ENCODE results near the gene BRDT. TPM values are rescaled to one million over a fixed set of nuclear protein-coding genes. Genes with fewer than 3 reads are reported as not detected.

Gene BRDT
- total RNA-seq, 1 donor from 2014 or later: not detected

GRCh38 chr1:92030656-92031107 lies 81.5 kb downstream of the BRDT start:
- Histone ChIP-seq H3K27me3 (peaks cover 17% of the 10 kb centered on the region), H3K27ac (peak overlapping the region; percentile 1), H3K4me1 (peaks cover 6% of the 10 kb centered on the region), H3K36me3 (no peaks in the 10 kb centered on the region), H3K9me3 (no peaks in the 10 kb centered on the region), H3K4me3 (no peak overlapping the region)
- intact Hi-C loops (cut with DNase I): no loop called here
- ATAC-seq: no peak
- no peak for TF ChIP-seq CTCF (IDR thresholded peaks at IDR 0.05)
- DNase-seq: no peak

- Histone ChIP-seq H3K9me3 (no peaks in the 10 kb centered on the region), H3K27ac (peak overlapping the region; percentile 1), H3K4me1 (peaks cover 6% of the 10 kb centered on the region), H3K27me3 (peaks cover 17% of the 10 kb centered on the region), H3K36me3 (no peaks in the 10 kb centered on the region), H3K4me3 (no peak overlapping the region)
- ATAC-seq: no peak
- intact Hi-C loops (cut with DNase I): no loop called here
- DNase-seq: no peak
- no peak for TF ChIP-seq CTCF (IDR thresholded peaks at IDR 0.05)
Observed at GRCh38 chr1:92031281-92032110, 82.3 kb downstream of the BRDT start.

- Histone ChIP-seq H3K4me1 (no peaks in the 10 kb centered on the region), H3K36me3 (no peaks in the 10 kb centered on the region), H3K4me3 (no peak overlapping the region), H3K27ac (no peak overlapping the region), H3K9me3 (no peaks in the 10 kb centered on the region), H3K27me3 (no peaks in the 10 kb centered on the region)
- TF ChIP-seq CTCF (IDR thresholded peaks at IDR 0.05): no peak
- DNase-seq (no peak), ATAC-seq (no peak)
- intact Hi-C loops (cut with DNase I): no loop called here
Observed at GRCh38 chr1:92037400-92037799, 88.2 kb downstream of the BRDT start.

- DNase-seq: no peak
- intact Hi-C loops (cut with DNase I): no loop called here
- no peaks in the 10 kb centered on the region for H3K4me1 ChIP-seq
- no peak overlapping the region for H3K4me3 ChIP-seq
- no peak for TF ChIP-seq CTCF (IDR thresholded peaks at IDR 0.05)
- no peak overlapping the region for H3K27ac ChIP-seq
- no peaks in the 10 kb centered on the region for H3K27me3 ChIP-seq
- no peak for ATAC-seq
- H3K9me3 ChIP-seq: no peaks in the 10 kb centered on the region
- H3K36me3 ChIP-seq: no peaks in the 10 kb centered on the region
Observed at GRCh38 chr1:92038695-92039346, 89.6 kb downstream of the BRDT start.

GRCh38 chr1:92040971-92041370 lies 91.8 kb downstream of the BRDT start:
- intact Hi-C loops (cut with DNase I): no loop called here
- H3K27me3 ChIP-seq: no peaks in the 10 kb centered on the region
- no peak for ATAC-seq
- H3K4me3 ChIP-seq: no peak overlapping the region
- H3K9me3 ChIP-seq: no peaks in the 10 kb centered on the region
- DNase-seq: no peak
- H3K27ac ChIP-seq: no peak overlapping the region
- TF ChIP-seq CTCF (IDR thresholded peaks at IDR 0.05): no peak
- no peaks in the 10 kb centered on the region for H3K36me3 ChIP-seq
- H3K4me1 ChIP-seq: no peaks in the 10 kb centered on the region

Measured in upper lobe of right lung (tissue), 1 donor.